H4 (cell line): ENCODE measurements around the gene FMO2. TPM values are rescaled to one million over a fixed set of nuclear protein-coding genes. Genes with fewer than 3 reads are reported as not detected.
A peak's percentile ranks its signal among the peaks of the same experiment; 100 is the strongest.

Source experiments
- DNase-seq: peaks from one replicate; pipeline ENCODE4 v3.0.0-alpha.2; 2015; ENCODE audit warnings: low spot score
- total RNA-seq: library from RNA; depleted of rRNA; stranded (reverse); fragments of >200 nt; shearing (Covaris generic); gene quantifications from 2 replicates; pipeline ENCODE4 v1.2.3, GENCODE V29; 2014; rRNA removed

Gene FMO2
- total RNA-seq, 1 experiment from 2014 or later = not detected

GRCh38 chr1:171256940-171257606 lies 72.0 kb downstream of the FMO2 start:
- DNase-seq = peak; percentile 9

DNA sequence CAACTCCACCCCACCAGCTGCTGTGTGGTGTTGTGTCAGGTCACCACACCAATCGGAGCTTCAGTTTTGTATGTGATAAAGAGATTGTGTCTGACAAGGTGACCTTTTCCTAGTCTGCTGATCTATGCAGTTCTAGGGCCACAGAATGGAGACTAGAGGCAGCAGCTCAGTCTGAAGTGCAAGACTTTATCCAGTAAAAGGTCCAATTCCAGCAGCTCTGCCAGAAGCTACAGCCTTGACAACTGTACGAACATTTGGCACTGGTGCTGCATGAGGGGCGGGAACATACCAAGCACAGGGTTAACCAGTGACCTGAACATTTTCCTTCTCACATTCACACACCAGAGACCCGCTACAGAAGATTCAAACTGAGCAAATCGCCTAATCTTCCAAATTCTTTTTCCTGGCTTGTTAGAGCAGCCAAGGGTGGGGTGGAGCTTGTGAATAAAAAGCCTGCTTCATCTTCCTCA lies 72.5 kb downstream of the FMO2 start:
- DNase-seq = no peak

DNA sequence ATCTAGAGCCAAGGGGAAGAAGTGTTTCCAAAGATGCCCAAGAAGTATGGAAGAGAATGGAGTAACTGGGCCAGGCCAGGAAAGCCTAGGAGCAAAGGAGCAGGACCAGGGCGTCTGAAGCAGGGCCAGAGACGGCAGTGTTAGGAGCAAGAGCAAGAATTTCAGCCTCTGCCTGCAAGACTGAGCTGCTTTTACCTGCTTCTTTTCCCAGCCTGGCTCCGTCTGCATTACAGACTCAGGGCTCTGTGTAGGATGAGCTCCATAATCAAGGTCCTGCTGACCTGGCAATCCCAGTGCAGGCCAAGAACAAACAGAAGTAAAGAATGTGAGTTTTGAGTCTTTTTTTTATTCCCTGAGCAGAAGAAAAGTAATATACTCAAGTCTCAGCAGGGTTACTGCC lies 73.3 kb downstream of the FMO2 start:
- no peak for DNase-seq

DNA sequence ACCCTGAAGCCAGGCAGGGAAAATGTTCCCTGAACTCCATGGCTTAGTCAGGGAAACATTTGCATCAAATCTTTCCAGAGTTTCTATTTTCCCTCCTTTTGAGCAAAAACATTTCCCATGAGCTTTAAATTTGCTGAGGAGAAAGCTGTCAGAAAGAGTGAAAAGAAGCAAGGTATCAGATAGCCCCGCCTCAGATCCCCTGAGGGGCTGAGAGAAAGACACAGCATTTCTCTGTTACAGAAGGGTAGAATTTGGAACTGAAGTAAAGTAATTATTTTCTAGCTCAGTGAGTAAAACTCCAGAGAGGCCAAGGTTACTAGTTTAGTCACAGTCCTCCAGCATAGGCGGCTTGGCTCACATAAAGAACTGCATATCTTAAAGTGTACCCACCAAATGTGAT lies 73.8 kb downstream of the FMO2 start:
- DNase-seq = no peak

Other genes starting within 250 kb of the FMO2 start
- gene MROH9, start 249.8 kb upstream of the FMO2 start, total RNA-seq = not detected in 2 replicates
- 0.35 and 1.1 TPM in 2 replicates for gene FMO3, start 94.4 kb upstream of the FMO2 start, total RNA-seq
- 0.06 TPM in 1 of 2 replicates, not detected in the other for gene FMO1, start 63.2 kb downstream of the FMO2 start, total RNA-seq
- gene FMO4, start 128.9 kb downstream of the FMO2 start, total RNA-seq = 4.5 and 5.8 TPM in 2 replicates